Panc1 (cell line): ENCODE results near the gene ADAMTS2.

ENCODE experiments used
- POLR2AphosphoS5 ChIP-seq: IDR thresholded peaks from 2 replicates; pipeline ENCODE4 v1.6.1; 2012; ENCODE audit warnings: mild to moderate bottlenecking, low read depth, low read length, moderate library complexity
- SIN3A ChIP-seq: IDR thresholded peaks from 2 replicates; pipeline ENCODE4 v1.6.1; 2012; ENCODE audit warnings: low read depth, mild to moderate bottlenecking, low read length, moderate library complexity, borderline replicate concordance; ENCODE audit not compliant: insufficient read depth

- TF ChIP-seq POLR2AphosphoS5 = no peak
- TF ChIP-seq SIN3A = no peak
These were observed 34.2 kb downstream of the ADAMTS2 start for GRCh38 chr5:179311091-179311470.
